HepG2 (cell line): ENCODE results near the gene HIPK3. TPM values are rescaled to one million over a fixed set of nuclear protein-coding genes. Genes with fewer than 3 reads are reported as not detected.
"Not testable (repeated sequence)": the region's sequence is repeated elsewhere in the genome, so short reads cannot be mapped to it uniquely, and the experiment has no call there.

Source experiments
- ATAC-seq: fragments of 200-7000 bp; cut with Tn5 transposase; 3 replicates; pipeline ENCODE4 v1.9.1; 2020; ENCODE audit warnings: mild to moderate bottlenecking, moderate library complexity
- BruUV-seq: library from RNA; stranded (reverse); fragments of 400-500 nt; replicated peaks from 2 replicates; lab custom pipeline; 2021; lab: Mats Ljungman, UMichigan
- CTCF ChIA-PET: fragments of 300-600 bp; formaldehyde crosslinking; extraction: SDS; loops from one replicate; lab custom pipeline; 2021; ENCODE audit warnings: low total read pairs, inconsistent platforms, low intra/inter-chr PET ratio; lab: Yijun Ruan, JAX
- POLR2A ChIA-PET: fragments of 350-600 bp; sonication (Branson Sonifier 250); formaldehyde crosslinking; loops from one replicate; lab custom pipeline; 2020; ENCODE audit warnings: antibody characterized with exemption, inconsistent platforms; lab: Yijun Ruan, JAX
- DNase-seq: peaks from one replicate; pipeline ENCODE4 v3.0.0-alpha.2; 2015; ENCODE audit warnings: low spot score
- FAIRE-seq: peaks from 3 replicates; lab custom pipeline; 2011; peaks lifted over from hg19 to GRCh38; lab: Jason Lieb, UNC
- H2AFZ ChIP-seq: one replicate; pipeline ENCODE4 v1.6.1; 2011; ENCODE audit warnings: low read length, inconsistent platforms
- H3K27ac ChIP-seq: fragments of 300-600 bp; 3 replicates; pipeline ENCODE4 v1.8.0; 2011; ENCODE audit warnings: mixed run types, mild to moderate bottlenecking, mixed read lengths, low read length, inconsistent platforms; ENCODE audit not compliant: insufficient read depth; ENCODE audit errors: extremely low read length
- H3K27me3 ChIP-seq, 2 experiments: fragments of 200-600 bp in 1 of 2; 2 replicates in 1 of 2; 3 replicates in 1 of 2; pipeline versions ENCODE4 v1.6.0 to v1.8.0; 2011; ENCODE audit warnings: low read length in 2 of 2, mild to moderate bottlenecking in 2 of 2, moderate library complexity in 2 of 2, inconsistent platforms in 1 of 2; ENCODE audit not compliant: insufficient read depth in 2 of 2, control insufficient read depth in 1 of 2
- H3K36me3 ChIP-seq, 2 experiments: fragments of 200-600 bp in 1 of 2; replicated peaks in 1 of 2; 2 replicates in 1 of 2; 3 replicates in 1 of 2; pipeline versions ENCODE4 v1.5.1 to v1.8.0; 2011; ENCODE audit warnings: low read length in 2 of 2, inconsistent platforms in 1 of 2; ENCODE audit not compliant: insufficient read depth in 2 of 2, control insufficient read depth in 1 of 2
- H3K4me1 ChIP-seq: 2 replicates; pipeline ENCODE4 v1.5.1; 2012; ENCODE audit warnings: low read length, inconsistent platforms; ENCODE audit not compliant: insufficient read depth
- H3K4me2 ChIP-seq: 2 replicates; pipeline ENCODE4 v1.6.0; 2011; ENCODE audit warnings: low read depth, low read length, inconsistent platforms
- H3K4me3 ChIP-seq, 3 experiments: fragments of 200-600 bp in 1 of 3; sonication (generic), shearing (Covaris generic) in 1 of 3; replicated peaks in 1 of 3; 2 replicates each; pipeline ENCODE4 v1.5.1; 2011 to 2016; ENCODE audit warnings: low read length in 3 of 3, inconsistent platforms in 2 of 3, low read depth in 2 of 3, mild to moderate bottlenecking in 2 of 3, control low read depth in 1 of 3, mixed read lengths in 1 of 3; ENCODE audit not compliant: insufficient read depth in 1 of 3
- H3K79me2 ChIP-seq: one replicate; pipeline ENCODE4 v1.6.1; 2011; ENCODE audit warnings: low read length, inconsistent platforms; ENCODE audit not compliant: insufficient read depth
- H3K9ac ChIP-seq: 2 replicates; pipeline ENCODE4 v1.6.0; 2011; ENCODE audit warnings: mild to moderate bottlenecking, low read depth, low read length, inconsistent platforms; ENCODE audit not compliant: insufficient read depth
- H3K9me3 ChIP-seq: 2 replicates; pipeline ENCODE4 v1.5.1; 2012; ENCODE audit warnings: mild to moderate bottlenecking, low read length
- H4K20me1 ChIP-seq: 2 replicates; pipeline ENCODE4 v1.6.0; 2011; ENCODE audit warnings: inconsistent platforms, mild to moderate bottlenecking, low read length, moderate library complexity; ENCODE audit not compliant: insufficient read depth
- ETV5 ChIP-seq: IDR thresholded peaks from 2 replicates; pipeline ENCODE4 v1.6.1; 2018; ENCODE audit warnings: missing biosample characterization, missing genetic modification reagents, inconsistent platforms, borderline replicate concordance
- FOXA3 ChIP-seq: IDR thresholded peaks from 2 replicates; pipeline ENCODE4 v1.6.1; 2016; ENCODE audit warnings: missing genetic modification reagents, missing compliant biosample characterization
- NFKB2 ChIP-seq: sonication (generic); formaldehyde crosslinking; IDR thresholded peaks from 2 replicates; pipeline ENCODE4 v1.4.0; 2020; ENCODE audit warnings: missing genetic modification reagents, borderline replicate concordance
- NR2F1 ChIP-seq, 2 experiments: fragments of 450-650 bp in 1 of 2; formaldehyde crosslinking in 1 of 2; IDR thresholded peaks; 2 replicates each; pipeline versions ENCODE4 v1.5.0 to v1.6.1; 2016 to 2020; ENCODE audit warnings: mild to moderate bottlenecking in 1 of 2, missing compliant biosample characterization in 1 of 2, missing genetic modification reagents in 1 of 2, moderate library complexity in 1 of 2
- SOX13 ChIP-seq, 3 experiments: fragments of 450-650 bp in 1 of 3; sonication (generic) in 1 of 3; formaldehyde crosslinking in 1 of 3; IDR thresholded peaks in 2 of 3; conservative IDR thresholded peaks in 1 of 3; 2 replicates each; pipeline versions ENCODE4 v1.5.0 to v1.6.1; 2016 to 2020; ENCODE audit warnings: antibody characterized with exemption in 1 of 3, mild to moderate bottlenecking in 1 of 3, missing compliant biosample characterization in 1 of 3, missing genetic modification reagents in 1 of 3, moderate library complexity in 1 of 3
- STAG1 ChIP-seq: sonication (generic); formaldehyde crosslinking; IDR thresholded peaks from 2 replicates; pipeline ENCODE4 v1.4.0; 2020; ENCODE audit warnings: missing genetic modification reagents
- ZNF281 ChIP-seq: sonication (generic); formaldehyde crosslinking; IDR thresholded peaks from 2 replicates; pipeline ENCODE4 v1.4.0; 2020; ENCODE audit warnings: missing genetic modification reagents, borderline replicate concordance
- ZNF326 ChIP-seq: sonication (generic); formaldehyde crosslinking; IDR thresholded peaks from 2 replicates; pipeline ENCODE4 v1.4.0; 2020; ENCODE audit warnings: missing genetic modification reagents, borderline replicate concordance
- ZNF674 ChIP-seq: sonication (generic); formaldehyde crosslinking; IDR thresholded peaks from 2 replicates; pipeline ENCODE4 v1.5.0; 2020; ENCODE audit warnings: low read depth, mild to moderate bottlenecking, missing genetic modification reagents
- WGBS: methylation state at CpG from one replicate; pipeline ENCODE4 v1.1.6; 2017; ENCODE audit warnings: low lambda C conversion rate; 5-methylcytosine and 5-hydroxymethylcytosine counted together
- in situ Hi-C: cut with HindIII; loops from 2 replicates; pipeline ENCODE4 v1.10.0; 2017; ENCODE audit warnings: low pct_unique_long_range_greater_than_20kb; ENCODE audit not compliant: extremely low pct_ligation_motif_present
- intact Hi-C: fragments of 100-400 bp; cut with micrococcal nuclease; formaldehyde crosslinking; loops from one replicate; pipeline ENCODE4 v1.10.0; 2022; ENCODE audit not compliant: unreplicated experiment
- polyA plus RNA-seq, 8 experiments: library from polyadenylated mRNA; depleted of rRNA in 3 of 8; stranded (reverse) in 7 of 8; unstranded in 1 of 8; fragments of >200 nt; fragmentation: Illumina TruSeq in 4 of 8; extraction: Trizol in 4 of 8; gene quantifications; 2 replicates each; pipeline versions ENCODE4 v1.2.1 to v1.2.3, GENCODE V29; 2011 to 2016; ENCODE audit warnings: low read depth in 4 of 8, missing spikeins in 1 of 8, mixed read lengths in 1 of 8; ENCODE audit not compliant: insufficient read depth in 1 of 8
- total RNA-seq, 5 experiments: library from RNA; depleted of rRNA; stranded (reverse); fragments of >200 nt; fragmentation: Illumina TruSeq; extraction: Trizol; gene quantifications; 2 replicates each; pipeline ENCODE4 v1.2.3, GENCODE V29; 2016; ENCODE audit warnings: low read depth in 1 of 5

HIPK3 gene
- total and polyA plus RNA-seq, 2 of the 13 experiments (the other 11 are each of a cell fraction or from before 2014, with no cell fraction given), result 20.5 to 44.3 TPM

GRCh38 chr11:33366918-33367317 lies 109.7 kb downstream of the HIPK3 start (continued):
- no peak for TF ChIP-seq ZNF281 (CRISPR knock-in tag)
- TF ChIP-seq NFKB2 (CRISPR knock-in tag), result no peak
- TF ChIP-seq ZNF326, result no peak
- TF ChIP-seq NR2F1 (CRISPR knock-in tag; IDR thresholded peaks at IDR 0.05), result no peak
- no peak for TF ChIP-seq STAG1
- TF ChIP-seq ZNF674 (CRISPR knock-in tag), result no peak
- no peak for TF ChIP-seq SOX13 (IDR thresholded peaks at IDR 0.05)
- TF ChIP-seq SOX13 (CRISPR knock-in tag; conservative IDR thresholded peaks at IDR 0.05 in 1 of 2, IDR thresholded peaks at IDR 0.05 in 1 of 2), result no peak
- no peak for TF ChIP-seq ETV5 (CRISPR knock-in tag)
- no peak for TF ChIP-seq FOXA3

- H3K79me2 ChIP-seq, H3K27me3 ChIP-seq, H4K20me1 ChIP-seq, BruUV-seq, H3K4me2 ChIP-seq, H3K36me3 ChIP-seq, ATAC-seq, CTCF ChIA-PET, H3K27ac ChIP-seq, H3K4me3 ChIP-seq, H3K9ac ChIP-seq, H2AFZ ChIP-seq, H3K9me3 ChIP-seq, intact Hi-C loops, POLR2A ChIA-PET, DNase-seq, in situ Hi-C loops, FAIRE-seq: not testable (repeated sequence)
- WGBS, result 37% methylated on average over 4 of the region's 4 CpGs
- peaks cover 44% of the 10 kb centered on the region for H3K4me1 ChIP-seq
Observed at GRCh38 chr11:33368475-33368874, 111.3 kb downstream of the HIPK3 start.
